Upper lobe of right lung (tissue), 1 donor: ENCODE results near the gene HNF1B. TPM values are rescaled to one million over a fixed set of nuclear protein-coding genes. Genes with fewer than 3 reads are reported as not detected.

ENCODE experiments used
- ATAC-seq: fragments of 200-7000 bp; cut with Tn5 transposase; one replicate; pipeline ENCODE4 v1.9.1; 2020; ENCODE audit warnings: mild to moderate bottlenecking, moderate library complexity
- DNase-seq: peaks from one replicate; pipeline ENCODE4 v3.0.0-alpha.2; 2020
- H3K27ac ChIP-seq: fragments of 200-600 bp; one replicate; pipeline ENCODE4 v1.8.0; 2022
- H3K27me3 ChIP-seq: fragments of 200-600 bp; one replicate; pipeline ENCODE4 v1.8.0; 2022; ENCODE audit warnings: mild to moderate bottlenecking
- H3K36me3 ChIP-seq: fragments of 200-600 bp; one replicate; pipeline ENCODE4 v1.8.0; 2022
- H3K4me1 ChIP-seq: fragments of 200-600 bp; one replicate; pipeline ENCODE4 v1.8.0; 2022
- H3K4me3 ChIP-seq: fragments of 200-600 bp; one replicate; pipeline ENCODE4 v1.8.0; 2022; ENCODE audit warnings: mild to moderate bottlenecking
- H3K9me3 ChIP-seq: fragments of 200-600 bp; one replicate; pipeline ENCODE4 v1.8.0; 2022
- intact Hi-C: fragments of 100-400 bp; cut with DNase I; formaldehyde crosslinking; loops from one replicate; pipeline ENCODE4 v1.11.0; 2022
- total RNA-seq: library from RNA; stranded (reverse); fragmentation: NEBNext Ultra II Directional; extraction: Animal tissue kit (Norgen Biotek cat#: 25700); gene quantifications from one replicate; pipeline ENCODE4 v1.2.1, GENCODE V29; 2021
- TF ChIP-seq, protein P1 (sequence below): fragments of 200-600 bp; IDR thresholded peaks from one replicate; pipeline ENCODE4 v1.8.0; 2022; ENCODE audit warnings: antibody characterized with exemption
- donor health status: DM: no; HTN: yes; CAD: no; lungs with severe emphysema.

HNF1B gene
- total RNA-seq, 1 donor from 2014 or later: 19.8 TPM

DNA sequence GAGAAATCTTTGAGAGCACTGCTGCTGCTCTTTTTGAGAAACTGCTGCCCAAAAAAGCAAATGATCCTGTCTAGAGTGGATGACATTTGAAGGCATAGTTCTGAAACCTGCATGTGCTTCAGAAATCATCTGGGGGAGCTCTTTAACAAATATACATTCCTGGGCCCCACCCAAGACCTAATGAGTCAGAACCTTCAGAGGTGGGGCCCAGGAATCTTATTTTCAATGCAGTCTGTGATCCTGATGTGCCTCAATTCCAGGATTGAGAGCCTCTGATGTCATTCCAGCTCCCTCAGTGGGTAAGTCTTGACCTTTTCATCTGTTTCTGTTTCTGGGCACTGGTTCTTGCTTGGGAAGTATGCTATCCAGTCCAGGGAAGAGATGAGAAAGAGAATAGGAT, 42.3 kb downstream of the HNF1B start:
- TF ChIP-seq, protein P1, sequence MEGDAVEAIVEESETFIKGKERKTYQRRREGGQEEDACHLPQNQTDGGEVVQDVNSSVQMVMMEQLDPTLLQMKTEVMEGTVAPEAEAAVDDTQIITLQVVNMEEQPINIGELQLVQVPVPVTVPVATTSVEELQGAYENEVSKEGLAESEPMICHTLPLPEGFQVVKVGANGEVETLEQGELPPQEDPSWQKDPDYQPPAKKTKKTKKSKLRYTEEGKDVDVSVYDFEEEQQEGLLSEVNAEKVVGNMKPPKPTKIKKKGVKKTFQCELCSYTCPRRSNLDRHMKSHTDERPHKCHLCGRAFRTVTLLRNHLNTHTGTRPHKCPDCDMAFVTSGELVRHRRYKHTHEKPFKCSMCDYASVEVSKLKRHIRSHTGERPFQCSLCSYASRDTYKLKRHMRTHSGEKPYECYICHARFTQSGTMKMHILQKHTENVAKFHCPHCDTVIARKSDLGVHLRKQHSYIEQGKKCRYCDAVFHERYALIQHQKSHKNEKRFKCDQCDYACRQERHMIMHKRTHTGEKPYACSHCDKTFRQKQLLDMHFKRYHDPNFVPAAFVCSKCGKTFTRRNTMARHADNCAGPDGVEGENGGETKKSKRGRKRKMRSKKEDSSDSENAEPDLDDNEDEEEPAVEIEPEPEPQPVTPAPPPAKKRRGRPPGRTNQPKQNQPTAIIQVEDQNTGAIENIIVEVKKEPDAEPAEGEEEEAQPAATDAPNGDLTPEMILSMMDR: no peak
- DNase-seq (no peak), ATAC-seq (peak; percentile 48)
- Histone ChIP-seq H3K27me3 (peaks cover 5% of the 10 kb centered on the region), H3K4me3 (no peak overlapping the region), H3K4me1 (no peaks in the 10 kb centered on the region), H3K27ac (no peak overlapping the region), H3K36me3 (no peaks in the 10 kb centered on the region), H3K9me3 (no peaks in the 10 kb centered on the region)
- intact Hi-C loops: no loop called here

DNA sequence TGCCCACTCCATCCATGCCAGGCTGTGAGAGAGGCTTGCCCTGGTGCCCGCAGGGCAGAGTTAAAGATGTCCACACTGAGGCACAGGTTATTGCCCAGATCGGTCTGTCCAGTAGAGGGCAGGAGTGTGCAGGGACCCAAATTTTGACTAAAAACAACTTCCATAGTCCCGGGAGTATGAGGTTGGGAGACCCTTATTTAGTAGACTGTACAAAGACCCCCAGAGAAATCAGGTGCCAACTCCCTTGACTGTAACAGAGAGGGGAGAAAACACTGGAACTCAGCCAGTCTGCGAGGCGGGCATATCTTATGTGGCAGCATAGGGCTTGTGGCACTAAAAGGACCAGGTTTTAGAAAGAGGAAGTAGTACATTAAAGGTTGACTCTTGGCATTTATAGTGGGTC, 43.4 kb downstream of the HNF1B start:
- H3K27me3 ChIP-seq: peaks cover 5% of the 10 kb centered on the region
- H3K27ac ChIP-seq: no peak overlapping the region
- H3K9me3 ChIP-seq: no peaks in the 10 kb centered on the region
- TF ChIP-seq, protein P1: peak; percentile 65
- ATAC-seq: peak; percentile 90
- DNase-seq: peak; percentile 72
- intact Hi-C loops: no loop called here
- no peak overlapping the region for H3K4me3 ChIP-seq
- H3K4me1 ChIP-seq: no peaks in the 10 kb centered on the region
- H3K36me3 ChIP-seq: no peaks in the 10 kb centered on the region

DNA sequence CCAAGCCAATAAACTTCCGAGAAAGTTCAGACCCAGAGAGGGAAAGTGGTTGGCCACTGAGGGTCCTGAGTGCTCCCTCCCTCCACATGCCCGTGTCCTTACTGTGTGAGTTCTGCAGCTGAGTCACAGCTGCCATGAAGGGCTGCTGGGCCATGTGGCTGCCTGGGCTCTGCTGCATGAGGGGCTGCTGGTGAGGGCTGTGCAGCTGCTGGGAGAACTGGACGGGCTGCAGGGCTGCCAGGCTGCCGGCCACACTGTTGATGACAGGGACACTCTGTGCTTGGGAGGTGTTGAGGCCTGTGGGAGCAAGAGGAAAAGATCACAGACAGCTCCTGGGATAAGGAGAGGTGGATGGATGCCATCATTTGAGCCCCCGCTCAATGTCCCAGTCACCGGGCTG, 44.0 kb downstream of the HNF1B start:
- no peak for DNase-seq
- Histone ChIP-seq H3K9me3 (no peaks in the 10 kb centered on the region), H3K27me3 (peaks cover 5% of the 10 kb centered on the region), H3K4me1 (no peaks in the 10 kb centered on the region), H3K4me3 (no peak overlapping the region), H3K27ac (no peak overlapping the region), H3K36me3 (no peaks in the 10 kb centered on the region)
- intact Hi-C loops: no loop called here
- TF ChIP-seq, protein P1: no peak
- ATAC-seq: no peak

DNA sequence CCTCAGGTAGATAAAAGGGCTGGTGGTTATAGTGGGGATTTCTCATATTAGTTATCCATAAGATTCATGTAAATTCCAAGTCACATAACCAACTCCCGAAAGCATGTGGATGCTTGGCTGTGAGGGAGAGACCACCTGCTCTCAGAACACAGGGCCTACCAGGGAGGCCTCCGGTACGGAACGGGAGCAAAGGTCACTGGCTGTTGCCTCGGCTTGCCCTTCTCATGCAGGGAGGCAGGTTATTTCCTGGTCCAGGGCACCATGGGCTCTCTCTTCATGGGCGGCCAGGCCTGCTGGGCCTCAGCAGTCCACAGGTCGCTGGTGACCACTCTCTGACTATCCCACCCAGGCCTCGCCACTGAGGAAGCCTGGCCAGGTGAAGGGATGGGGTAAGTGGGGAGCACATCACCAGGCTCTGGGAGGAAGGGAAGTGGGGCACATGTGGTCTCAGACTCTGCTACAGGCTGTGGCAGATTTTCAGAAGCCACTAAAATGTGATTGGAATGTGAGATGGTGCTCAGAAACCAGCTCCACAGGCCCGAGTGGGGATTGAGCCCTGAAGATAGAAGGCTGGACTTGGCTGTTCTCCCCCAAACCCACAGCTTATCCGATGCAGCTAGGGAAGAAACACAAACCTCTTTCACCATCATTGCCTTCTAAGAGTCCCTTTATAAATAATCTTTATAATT, 45.4 kb downstream of the HNF1B start:
- H3K4me1 ChIP-seq: no peaks in the 10 kb centered on the region
- no peaks in the 10 kb centered on the region for H3K9me3 ChIP-seq
- H3K27ac ChIP-seq: no peak overlapping the region
- no peaks in the 10 kb centered on the region for H3K36me3 ChIP-seq
- ATAC-seq (no peak), DNase-seq (no peak)
- TF ChIP-seq, protein P1: no peak
- peaks cover 5% of the 10 kb centered on the region for H3K27me3 ChIP-seq
- H3K4me3 ChIP-seq: no peak overlapping the region
- intact Hi-C loops: no loop called here

DNA sequence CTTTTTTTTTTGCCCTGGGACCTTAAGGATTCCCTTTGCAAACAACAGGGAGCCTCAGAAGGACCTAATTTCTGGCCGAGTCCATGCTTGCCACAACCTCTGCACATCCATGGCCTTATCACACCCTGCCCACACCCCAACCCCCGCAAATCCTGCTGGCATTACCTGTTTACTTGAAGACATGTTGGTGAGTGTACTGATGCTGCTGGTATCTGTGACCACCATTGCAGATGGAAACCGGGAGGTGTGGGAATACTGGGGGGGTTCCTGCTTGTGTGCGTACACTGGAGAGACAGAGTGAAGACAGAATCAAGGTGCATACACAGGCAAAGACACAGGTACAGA, 46.0 kb downstream of the HNF1B start:
- H3K27ac ChIP-seq: no peak overlapping the region
- TF ChIP-seq, protein P1: no peak
- DNase-seq (no peak), ATAC-seq (no peak)
- no peak overlapping the region for H3K4me3 ChIP-seq
- no peaks in the 10 kb centered on the region for H3K4me1 ChIP-seq
- no peaks in the 10 kb centered on the region for H3K9me3 ChIP-seq
- intact Hi-C loops: no loop called here
- no peaks in the 10 kb centered on the region for H3K36me3 ChIP-seq
- peaks cover 5% of the 10 kb centered on the region for H3K27me3 ChIP-seq
